H54 (cell line): ENCODE results near the gene CCDC13.

Experiments
- DNase-seq: peaks from one replicate; pipeline ENCODE4 v3.0.0; 2011; ENCODE audit warnings: low spot score, mixed read lengths; ENCODE audit not compliant: insufficient read length
- FAIRE-seq: peaks from 3 replicates; lab custom pipeline; 2011; peaks lifted over from hg19 to GRCh38; lab: Jason Lieb, UNC
- POLR2A ChIP-seq: IDR thresholded peaks from 2 replicates; pipeline ENCODE4 v1.6.1; 2011; ENCODE audit warnings: low read depth, mild to moderate bottlenecking, low read length

Gene CCDC13

DNA sequence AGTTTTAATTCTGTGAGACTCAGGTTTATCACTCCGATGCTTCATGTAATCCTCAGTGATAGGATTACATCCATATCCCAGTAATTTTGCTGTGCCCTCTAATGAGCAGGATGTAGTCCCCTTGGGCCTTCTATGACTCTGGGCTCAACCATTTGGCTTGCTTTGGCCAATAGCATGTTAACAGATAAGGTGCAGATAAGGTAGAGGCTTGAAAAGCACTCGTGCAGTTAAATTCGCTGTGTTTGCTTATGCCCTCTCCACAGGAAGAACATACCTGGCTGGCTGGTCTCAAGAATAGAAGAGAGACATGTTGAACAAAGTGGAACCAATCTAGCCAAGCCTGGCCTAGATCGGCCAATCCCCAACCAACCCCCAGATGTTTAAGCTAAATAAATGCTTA lies 20.1 kb downstream of the CCDC13 start:
- DNase-seq (no peak), FAIRE-seq (no peak)
- TF ChIP-seq POLR2A: no peak

DNA sequence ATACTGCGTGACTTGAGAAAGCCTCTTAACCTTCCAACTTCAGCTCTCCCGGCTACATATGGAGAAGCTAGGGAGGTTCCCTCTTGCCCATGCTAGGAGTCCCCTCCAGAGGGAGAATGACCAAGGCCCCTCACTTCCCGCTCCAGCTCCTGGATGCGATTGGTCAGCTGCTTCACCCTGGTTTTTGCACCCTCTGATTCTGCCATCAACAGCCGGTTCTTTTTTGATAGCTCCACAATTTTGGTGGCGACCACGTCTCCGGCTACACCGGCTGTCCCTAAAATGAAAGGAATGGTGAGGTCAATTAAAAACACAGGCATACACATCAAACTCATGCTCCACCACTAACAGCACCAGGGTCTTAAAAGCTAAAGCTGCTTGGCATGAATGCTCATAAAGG lies 20.6 kb downstream of the CCDC13 start:
- DNase-seq (no peak), FAIRE-seq (no peak)
- TF ChIP-seq POLR2A: no peak

DNA sequence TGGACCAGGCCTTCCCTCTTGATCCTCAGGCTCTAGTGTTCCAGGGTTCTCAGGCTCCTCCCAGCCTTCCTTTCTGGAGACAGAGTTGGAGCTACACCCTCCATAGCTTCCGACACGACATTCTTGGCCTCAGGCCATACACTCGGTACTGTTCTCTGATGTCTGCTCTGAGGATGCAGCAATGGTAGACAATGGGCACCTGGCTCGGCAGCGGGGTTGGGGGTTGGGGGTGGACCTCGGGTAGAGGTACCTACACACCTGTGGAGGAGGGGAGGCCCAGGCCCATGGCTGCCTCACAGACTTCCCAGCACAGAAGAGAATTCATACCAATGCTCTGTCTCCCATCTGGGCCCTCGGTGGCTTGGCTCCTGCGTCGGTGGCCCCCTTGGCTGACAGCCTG lies 21.4 kb downstream of the CCDC13 start:
- DNase-seq (no peak), FAIRE-seq (no peak)
- TF ChIP-seq POLR2A: no peak

DNA sequence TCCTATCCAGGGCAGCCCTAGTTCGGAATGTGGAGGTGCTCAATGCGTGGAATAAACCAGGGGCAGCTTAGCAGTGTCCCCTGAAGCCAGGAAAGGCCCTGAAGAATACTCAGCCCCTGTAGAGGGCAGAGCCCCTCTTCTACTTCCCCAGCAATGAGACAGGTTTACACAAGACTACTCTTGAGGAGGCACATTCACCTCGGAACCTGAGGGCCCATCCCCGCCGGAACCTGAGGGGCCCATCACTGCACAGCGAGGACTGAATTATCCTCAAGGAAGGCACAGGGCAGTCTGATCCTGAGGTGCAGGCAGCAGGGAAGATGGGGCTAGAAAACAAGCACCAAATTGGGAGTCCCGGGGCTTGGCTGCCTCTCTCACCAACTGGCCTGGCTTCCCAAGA lies 22.2 kb downstream of the CCDC13 start:
- FAIRE-seq (no peak), DNase-seq (no peak)
- TF ChIP-seq POLR2A: no peak

DNA sequence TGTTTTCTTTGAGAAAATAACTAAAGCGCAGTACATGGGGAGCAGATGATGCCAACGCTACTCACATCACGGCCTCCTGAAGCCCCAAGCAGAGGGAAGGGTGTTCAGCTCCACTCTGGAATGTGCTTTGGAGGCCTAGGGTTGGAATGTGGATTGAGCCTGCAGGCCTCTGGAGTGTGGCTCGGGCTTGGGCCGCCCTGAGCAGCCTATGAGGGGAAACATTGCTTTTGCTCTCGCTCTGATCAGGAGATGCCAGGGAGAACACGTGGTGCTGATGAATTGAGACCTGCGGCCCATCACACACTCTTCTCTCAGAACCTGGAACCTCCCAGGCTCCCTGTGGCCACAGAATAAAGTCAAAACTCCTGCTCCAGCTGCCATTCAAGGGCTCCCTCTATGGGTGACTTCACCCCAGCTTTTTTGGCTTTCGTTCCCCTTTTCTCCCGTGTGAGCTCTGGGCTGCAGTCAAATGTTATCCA lies 23.3 kb downstream of the CCDC13 start:
- TF ChIP-seq POLR2A: no peak
- peak; percentile 33 for DNase-seq
- no peak for FAIRE-seq

DNA sequence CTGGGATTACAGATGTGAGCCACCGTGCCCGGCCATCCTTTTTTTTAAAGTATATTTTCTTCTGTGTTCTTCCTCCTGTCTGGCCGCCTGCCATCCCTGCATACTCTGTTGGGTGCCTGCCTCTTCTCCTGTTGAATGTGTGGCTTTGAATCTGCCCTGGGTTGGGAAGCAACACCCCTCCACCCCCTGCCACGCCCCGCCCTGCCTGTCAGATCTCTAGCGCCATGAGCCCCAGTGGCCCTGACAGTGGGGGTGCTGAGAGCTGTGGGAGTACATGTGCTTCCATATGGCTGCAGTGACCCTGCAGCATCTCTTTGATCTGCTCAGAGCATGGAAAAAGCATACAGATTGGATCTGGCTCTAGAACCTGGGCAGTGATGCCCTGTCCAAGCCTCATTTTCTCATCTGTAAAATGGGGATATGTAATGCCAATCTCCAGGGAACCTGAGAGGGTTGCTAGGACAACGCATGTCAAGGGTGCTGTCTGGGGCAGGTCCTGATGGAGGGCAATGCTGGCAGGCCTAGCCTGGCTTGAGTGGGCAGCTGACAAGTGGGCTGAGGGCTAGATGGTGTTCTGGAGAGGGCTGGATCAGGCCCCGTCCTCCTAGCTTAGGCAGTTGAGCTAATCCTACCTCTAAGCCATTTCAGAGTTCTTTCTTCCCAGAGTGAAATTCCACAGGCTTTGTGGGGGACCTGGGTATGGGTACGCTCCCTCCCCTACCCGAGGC lies 23.9 kb downstream of the CCDC13 start:
- DNase-seq (no peak), FAIRE-seq (no peak)
- no peak for TF ChIP-seq POLR2A

DNA sequence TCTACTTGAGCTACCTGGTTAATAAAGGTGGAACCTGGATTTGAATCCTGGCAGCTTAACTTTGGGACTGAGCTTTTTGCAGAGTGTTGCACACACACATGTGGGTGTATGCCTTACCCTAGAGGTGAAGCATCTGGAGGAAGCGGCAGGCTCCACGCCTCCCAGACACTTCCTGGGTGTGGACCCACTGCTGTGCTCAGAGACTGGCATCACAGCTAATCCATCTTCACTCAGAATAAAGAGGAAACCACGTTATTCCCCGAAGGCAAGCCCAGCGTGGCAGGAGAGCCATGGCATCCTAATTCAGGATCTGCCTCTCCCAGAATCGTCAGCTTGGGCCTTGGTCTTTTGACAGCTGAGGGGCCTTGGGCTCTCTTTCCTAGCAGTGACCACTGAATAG lies 25.5 kb downstream of the CCDC13 start:
- no peak for FAIRE-seq
- TF ChIP-seq POLR2A: no peak
- DNase-seq: no peak

DNA sequence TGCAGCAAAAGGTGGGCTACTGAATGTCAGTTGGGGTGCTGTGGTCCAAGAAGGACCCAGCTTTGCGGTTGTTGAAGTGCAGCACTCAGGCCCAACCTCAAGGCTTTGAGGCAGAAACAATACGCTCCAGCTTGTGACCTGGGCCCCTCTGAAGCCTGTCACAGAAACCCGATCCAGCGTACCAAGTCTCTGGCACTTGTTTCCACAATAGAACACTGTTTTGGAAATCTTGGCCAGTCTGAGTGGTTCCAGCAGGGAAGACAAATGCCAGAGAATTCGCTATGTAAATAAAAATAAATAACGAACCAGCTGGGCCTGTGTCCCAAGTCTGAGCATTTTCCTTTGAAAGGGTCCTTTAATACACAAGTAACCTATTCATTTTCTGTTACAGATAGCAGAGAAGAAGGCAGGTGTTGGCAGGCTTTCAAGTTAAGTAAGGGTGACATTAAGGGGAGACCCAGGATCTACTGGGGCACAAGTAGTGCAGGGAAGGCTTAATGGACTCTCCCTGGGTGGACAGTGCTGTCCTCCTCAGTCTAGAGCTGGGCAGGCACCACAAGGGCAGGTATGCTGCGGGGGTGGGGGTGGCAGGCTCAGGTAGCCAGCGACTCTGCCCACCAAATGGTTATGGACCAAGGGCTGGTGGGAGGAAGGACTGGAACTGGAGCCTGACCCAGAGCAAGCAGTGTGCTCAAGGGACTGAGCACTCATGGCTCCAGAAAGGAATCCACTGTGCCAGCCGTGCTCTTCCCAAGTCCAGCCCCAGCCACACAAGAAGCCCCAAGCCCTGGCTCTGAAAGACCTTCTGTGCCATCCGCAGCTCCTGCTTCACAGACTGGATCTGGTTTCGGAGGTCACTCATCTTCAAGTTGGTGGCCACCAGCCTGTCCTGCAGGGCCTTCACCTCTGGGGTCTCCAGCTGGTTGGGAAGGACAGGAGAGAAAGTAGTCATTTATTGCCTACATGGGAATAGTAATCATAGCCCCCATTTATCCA lies 26.3 kb downstream of the CCDC13 start:
- TF ChIP-seq POLR2A: no peak
- FAIRE-seq (no peak), DNase-seq (no peak)

DNA sequence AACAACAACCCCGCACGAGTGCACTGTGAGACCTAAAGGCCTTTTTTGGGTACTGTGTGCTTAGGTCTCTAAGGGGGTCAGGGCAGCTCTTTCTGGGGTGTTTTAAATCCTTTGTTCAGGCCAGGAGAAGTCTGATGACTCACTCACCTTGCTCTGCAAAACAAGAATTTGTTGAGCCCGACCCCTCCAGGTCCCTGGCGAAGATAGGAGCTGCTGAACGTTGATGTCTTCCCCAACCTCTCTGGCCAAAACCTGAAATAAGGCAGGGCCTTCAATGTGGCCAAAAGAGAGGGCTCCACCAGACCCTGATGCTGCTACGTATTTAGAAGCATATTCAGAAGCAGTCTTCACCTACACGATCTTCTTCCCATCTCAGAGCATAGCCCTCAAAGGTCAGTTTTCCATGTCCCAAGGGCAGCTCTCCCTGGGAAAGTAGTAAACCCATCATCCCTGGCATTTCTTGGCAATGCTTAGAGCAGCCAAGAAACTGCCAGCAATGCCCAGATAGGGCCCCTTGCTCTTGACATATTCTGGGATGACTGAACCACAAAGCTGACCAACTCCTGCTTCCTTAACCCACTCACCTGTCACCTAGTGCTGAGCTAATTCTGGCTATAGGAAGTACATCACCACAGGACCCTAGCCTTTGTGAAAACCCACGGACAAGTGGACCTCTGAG lies 27.1 kb downstream of the CCDC13 start:
- FAIRE-seq (no peak), DNase-seq (no peak)
- TF ChIP-seq POLR2A: no peak

DNA sequence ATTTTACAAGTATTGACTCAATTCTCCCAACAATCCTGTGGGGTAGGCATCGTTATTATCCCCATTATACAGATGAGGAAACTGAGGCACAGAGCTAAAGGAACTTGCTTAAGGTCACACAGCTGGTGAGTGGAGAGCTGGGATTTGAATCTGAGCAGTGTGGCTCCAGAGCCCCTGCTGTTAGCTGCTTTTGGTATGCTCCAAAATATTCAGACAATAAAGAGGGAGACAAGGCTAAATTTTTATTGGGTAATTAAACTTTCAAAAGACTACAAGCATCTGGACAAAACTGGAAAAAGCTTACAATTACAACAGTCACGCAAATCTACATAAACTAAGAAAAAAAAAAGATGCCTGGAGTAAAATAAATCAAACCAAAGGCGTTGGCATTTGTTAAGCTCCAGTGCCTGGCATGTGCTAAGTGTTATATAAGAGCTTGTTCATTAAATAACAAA lies 27.7 kb downstream of the CCDC13 start:
- FAIRE-seq: no peak
- no peak for TF ChIP-seq POLR2A
- no peak for DNase-seq

DNA sequence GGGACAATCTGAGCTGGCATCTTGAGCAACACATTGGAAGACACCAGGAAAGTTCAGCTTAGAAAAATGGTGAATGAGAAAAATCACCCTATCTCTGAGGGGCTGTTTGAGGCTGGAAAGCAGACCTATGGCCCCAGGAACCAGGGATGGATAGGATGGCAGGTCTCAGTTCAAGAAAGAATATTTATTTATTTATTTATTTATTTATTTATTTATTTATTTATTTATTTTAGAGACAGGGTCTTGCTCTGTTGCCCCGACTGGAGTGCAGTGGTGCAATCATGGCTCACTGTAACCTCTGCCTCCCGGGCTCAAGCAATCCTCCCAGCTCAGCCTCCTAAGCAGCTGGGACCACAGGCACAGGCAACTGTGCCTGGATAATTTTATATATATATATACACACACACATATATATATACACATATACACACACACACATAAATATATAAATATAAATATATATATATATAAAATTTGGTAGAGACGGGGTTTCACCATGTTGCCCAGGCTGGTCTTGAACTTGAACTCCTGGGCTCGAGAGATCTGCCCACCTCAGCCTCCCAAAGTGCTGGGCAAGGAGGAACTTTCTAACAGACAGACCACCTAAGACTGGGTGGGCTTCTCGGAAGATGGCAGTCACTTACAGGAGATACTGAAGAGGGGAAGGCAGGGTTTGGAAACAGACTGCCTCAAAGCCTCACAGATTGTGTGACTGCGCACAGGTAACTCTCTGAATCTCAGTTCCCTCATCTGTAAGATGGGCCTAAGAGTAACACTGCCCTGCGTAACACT lies 29.7 kb downstream of the CCDC13 start:
- DNase-seq (no peak), FAIRE-seq (no peak)
- TF ChIP-seq POLR2A: no peak

DNA sequence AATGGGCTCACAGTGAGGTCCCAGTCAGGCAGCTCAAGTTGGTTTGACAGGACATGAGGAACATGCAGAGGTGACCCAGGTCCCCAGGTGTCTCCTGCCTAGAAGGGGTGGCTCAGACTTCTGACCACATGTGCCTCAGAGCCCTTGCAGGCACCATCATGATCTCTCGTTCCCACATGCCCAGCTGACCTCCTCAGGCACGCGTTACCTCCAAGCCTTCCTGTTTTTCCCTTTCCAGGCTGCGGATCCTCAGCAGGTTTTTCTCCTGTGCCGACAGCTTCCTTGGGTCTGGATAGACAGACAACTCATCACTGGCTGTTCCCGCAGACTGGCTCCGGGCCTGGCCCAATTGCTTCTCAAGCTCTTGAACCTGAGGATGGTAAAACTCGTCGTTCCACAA lies 30.4 kb downstream of the CCDC13 start:
- no peak for TF ChIP-seq POLR2A
- FAIRE-seq (no peak), DNase-seq (no peak)

DNA sequence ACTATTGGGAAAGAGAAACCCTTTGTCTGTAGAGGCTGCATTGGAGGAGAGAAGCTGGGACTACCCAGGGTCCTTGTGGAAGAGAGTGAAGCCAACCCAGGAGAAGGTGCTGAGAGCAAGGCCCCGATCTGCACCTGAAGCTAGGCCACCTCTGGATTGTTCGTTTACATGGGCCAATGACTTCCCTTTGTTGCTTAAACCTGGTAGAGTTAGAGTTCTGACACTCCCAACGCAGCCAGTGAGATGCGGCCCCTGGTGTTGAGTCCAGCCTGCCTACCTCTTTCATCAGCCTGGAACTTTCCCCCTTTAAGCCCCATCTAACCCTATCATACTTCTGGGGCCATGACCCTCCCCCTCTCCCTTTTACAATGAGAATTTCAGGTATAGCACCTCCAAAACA lies 30.8 kb downstream of the CCDC13 start:
- FAIRE-seq (no peak), DNase-seq (no peak)
- TF ChIP-seq POLR2A: no peak
